HG02759 (cell line): ENCODE measurements around the gene PSMG3.

Experiments
- ATAC-seq: cut with Tn5 transposase; IDR thresholded peaks from one replicate; pipeline ENCODE4 v1.9.1; 2021; ENCODE audit warnings: mild to moderate bottlenecking, moderate library complexity; ENCODE audit not compliant: unreplicated experiment

The PSMG3 gene

DNA sequence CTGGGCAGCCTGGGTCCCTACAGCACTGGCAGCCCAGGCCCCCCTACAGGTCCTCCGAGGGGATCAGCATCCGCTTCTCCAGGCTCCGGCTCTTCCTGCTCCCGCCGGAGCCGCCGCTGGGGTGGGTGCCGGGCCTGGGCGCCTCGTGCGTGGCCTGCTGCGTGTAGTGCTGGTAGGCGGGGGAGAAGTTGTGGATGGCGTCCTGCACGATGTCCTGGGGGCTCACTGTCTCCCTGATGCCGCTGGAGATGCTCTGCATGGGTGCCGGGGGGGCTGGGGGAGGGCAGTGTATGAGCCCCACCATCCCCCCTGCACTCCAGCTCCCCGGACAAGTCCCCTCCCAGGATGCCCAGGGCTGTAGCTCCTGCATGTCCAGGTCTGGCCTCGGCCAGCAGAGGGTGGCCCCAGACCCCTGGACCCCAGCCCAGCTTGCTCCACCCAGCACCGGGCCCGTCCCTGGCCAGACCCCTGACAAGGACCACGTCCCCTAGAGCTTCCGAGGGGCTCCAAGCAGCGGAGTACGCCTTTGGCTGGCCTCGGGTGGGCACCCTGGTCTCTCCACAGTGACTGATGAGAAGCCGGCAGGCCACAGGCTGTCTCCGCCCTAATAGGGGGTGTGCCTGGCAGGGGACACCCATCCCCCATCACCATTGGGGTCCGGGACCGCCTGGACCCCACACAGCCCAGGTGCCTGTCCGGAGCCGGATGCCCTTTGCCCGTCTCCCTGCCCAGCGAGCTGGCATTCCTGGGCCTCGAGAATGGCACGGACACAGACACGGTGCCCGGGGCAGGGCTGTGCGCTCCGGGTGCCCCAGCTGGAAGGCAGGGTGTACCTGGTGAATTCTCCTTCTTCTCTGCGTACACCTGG, 22.7 kb downstream of the PSMG3 start:
- no peak for ATAC-seq

DNA sequence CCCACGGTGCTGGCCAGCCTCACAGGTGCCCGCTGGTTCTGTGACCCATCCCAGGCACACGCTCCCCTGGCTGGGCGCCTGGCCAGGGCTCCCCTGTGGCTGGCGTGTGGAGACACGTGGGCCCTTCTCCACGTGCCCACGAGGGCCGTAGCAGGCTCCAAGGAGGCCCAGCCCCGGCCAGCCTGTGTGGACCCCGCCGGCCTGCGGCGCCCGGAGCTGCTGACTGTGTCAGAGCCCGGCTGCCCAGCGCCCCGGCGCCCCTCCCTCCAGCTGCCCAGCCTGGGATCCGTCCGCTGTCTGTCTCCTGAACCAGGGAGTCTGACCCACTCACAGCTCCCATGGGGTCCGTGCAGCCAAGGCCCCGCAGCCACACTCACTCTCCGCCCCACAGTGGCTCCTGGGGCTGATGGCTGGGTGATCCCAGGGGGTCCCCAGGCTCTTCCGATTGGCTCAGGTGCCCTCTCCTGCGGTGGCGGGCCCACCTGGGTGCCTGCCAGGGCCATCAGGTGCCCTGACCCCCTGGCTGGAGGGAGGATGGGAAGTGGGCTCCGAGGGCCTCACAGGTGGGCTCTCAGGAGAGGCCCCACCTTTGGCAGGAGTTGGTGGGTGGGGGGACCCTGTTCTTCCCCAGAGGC, 23.4 kb downstream of the PSMG3 start:
- no peak for ATAC-seq

DNA sequence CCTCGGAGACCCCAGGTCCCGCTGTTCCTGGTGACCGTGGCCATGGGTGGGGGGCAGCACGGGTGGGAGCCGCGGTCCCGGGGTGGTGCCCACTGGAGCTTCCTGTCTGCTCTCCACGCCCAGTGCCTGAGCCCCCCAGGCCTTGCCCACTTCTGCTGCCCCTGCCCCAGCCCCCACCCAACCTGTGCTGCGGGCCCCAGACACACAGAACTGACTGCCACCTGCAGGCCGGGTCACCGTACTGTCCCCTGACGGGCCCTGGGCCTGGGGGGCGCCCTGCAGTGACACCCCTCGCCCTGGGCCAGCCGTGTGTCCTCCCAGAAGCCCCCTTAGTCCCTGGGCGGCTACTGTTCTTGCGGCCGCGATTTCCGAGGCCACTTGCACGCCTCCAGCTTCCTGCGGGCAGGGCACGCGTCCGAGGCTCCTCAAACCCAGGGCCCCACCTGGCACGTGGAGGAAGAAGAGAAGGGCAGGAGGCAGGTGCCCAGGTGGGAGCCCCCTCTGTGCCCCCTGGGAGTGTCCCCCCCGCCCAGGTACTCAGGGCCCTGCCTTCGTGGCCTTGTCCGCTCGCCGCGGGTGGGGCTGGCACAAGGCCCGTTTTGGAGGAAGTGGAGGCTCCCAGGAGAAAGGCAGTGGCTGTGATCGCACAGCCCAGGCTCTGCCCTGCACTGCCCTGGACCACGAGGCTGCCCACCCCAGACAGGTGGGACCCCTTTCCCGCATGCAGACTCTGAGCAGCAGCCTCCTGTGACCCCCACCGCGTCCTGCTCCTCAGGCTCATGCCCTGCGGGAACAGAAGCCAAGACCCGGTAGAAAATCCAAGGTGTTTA, 24.2 kb downstream of the PSMG3 start:
- no peak for ATAC-seq

DNA sequence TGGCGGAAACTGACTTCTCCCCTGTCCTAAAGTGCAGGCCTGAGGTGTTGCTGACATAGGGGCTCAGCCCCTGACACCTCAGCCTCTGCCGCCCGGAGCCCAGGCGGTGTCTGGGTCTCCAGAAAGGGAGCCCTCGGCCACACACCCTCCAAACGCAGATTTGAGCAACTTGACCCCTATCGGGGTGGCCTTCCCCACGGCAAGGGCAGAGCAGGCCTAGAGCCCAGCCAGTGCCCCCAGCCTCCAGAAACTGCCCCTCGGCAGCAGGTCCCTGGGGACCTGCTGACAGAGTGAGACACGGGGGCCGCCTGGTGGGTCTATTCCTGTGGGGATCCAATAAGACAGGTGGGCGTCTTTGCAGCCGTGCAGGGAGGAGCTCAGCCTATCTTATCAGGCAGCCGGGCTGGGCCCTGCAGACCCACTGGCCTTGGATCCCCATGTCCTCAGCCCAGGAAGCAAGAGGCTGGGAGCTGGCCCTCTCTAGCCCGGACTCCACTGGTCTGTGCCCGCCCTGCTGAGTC, 24.9 kb downstream of the PSMG3 start:
- ATAC-seq = no peak

DNA sequence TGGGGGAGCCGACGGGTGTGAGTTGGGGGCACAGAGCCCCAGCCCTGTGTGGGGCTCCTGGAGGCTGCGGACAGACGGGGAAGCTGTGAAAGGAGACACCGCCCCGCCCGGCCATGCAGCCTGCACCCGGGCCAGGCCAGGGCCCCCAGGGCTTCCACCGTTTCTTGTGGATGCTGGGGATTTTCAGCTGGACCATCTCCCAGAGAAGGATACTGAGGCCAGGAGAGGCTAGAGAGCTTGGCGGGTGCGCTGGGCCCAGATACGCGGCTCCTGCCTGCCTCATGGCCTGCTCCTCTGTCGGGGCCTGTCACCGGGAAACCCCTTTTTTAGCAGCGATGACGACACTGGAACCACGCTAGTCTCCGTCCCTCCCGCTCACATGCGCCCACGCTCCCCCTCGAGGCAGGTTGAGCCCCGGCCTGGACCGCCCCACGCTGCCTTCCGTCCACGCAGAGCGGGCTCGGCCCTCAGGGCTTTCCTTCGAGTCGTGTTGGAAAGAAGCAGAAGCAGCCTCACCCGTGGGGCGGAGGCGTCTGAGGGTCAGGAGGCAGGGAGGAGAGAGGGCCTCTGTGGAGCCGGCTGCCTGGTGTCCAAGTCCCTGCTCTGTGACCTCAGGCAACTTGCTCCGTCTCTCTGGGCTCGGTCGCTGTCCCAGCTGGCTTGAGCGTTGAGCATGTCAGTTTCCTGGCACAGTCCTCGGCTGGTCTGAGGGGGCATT, 25.5 kb downstream of the PSMG3 start:
- ATAC-seq = no peak

DNA sequence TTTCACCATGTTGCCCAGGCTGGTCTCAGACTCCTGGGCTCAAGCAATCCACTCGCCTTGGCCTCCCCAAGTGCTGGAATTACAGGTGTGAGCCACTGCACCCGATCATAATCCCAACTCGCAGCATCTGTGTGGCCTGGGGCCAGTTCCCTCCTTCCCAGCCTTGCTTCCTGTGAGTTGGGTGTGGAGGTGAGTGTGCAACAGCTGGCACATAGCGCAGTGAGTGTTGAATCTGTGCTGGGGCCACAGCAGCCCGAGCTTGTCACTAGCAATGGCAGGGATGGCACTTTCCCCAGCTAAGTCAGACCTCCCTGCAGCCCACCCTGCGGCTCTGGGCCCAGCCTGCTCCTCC, 26.0 kb downstream of the PSMG3 start:
- no peak for ATAC-seq

DNA sequence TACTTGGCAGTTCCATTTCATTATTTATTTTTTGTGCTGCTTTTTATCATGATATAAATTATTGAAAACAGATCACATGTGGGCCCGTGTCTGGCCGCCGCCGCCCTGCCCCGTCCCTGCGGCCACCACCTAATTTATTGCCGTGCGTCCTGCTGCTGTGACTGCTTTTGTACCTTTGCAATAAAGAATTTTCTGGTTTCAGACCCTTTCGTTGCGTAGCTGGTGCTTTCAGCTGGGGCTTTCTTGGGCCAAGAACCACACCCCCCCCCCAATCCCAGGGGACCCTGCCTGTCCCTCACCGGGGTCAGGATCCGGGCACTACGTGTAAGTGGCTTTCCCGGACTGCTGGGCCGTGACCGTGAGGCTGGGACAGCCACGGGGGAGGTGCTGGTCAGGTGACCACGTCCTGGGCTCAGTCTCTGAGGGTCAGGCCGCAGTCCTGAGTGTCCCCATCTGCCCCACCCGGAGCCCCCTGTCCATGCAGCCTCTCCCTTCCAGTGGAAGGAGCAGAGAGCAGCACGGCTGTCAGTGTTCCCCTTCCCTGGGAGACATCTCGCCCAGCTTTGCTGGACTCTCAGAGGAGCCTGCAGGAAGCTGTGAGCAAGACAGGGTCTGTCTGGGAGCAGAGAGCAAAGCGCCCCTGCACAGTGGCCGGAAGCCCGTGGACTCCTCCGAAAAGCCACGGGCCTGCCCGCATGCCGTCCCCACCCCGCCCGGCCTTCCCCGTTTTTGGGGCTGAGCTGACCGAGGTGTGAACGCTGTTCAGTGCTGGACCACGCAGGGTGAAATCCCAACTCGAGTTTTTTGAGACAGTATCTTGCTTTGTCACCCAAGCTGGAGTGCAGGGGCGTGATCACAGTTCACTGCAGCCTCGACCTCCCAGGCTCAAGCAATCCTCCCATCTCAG, 26.7 kb downstream of the PSMG3 start:
- no peak for ATAC-seq

DNA sequence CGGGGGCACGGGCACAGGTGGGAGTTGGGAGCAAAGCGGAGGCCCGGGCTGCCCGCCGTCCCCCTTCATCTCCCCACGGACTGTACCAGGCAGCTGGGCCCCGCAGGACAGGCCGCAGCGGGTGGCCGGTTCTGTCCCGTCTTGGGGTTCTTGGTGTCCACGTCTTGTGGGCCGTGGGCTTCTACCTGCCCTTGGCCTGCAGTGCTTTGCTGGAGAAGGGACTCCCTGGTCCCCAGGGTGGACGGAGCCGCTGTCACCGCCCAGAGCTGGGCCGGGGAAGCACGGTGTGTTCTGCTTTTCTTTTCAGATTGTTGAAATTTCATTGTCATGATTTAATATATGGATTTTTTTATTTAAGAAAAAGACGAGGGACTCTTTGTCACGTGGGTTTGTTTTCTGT, 27.5 kb downstream of the PSMG3 start:
- ATAC-seq = no peak

DNA sequence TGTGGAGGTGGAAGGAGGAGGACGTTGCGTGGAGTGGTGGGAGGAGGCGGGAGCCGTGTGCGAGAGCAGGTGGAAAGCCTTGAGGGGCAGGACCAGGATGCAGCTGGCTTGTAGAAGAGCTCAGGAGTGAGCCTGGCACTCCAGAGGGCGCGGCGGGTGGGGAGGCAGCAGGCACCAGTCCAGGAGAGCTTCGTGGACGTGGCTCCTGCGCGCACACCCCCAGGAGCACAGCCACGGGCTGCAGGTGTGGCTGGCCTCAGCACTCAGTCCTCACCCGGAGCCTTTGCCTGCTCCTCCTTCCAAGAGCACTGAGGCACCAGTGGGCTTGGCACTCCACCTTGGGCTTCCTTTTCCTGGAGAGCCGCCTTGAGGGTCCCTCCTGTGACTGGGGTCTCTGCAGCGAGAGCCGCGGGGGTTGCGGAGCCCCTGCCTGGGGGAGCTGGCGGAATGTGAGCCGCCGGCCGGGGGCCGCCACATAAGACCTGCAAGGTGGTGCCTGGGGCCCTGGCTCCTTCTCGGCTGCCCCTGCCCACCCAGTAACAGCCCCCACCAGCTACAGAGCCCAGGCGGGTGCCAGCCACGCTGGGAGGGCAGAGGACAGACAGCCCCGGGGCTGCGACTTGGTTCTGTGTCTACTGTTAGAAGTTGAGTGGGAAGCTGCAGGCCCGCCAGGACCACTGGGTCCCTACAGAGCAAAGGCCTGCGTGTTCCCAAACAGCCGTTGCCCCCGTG, 28.2 kb downstream of the PSMG3 start:
- no peak for ATAC-seq

DNA sequence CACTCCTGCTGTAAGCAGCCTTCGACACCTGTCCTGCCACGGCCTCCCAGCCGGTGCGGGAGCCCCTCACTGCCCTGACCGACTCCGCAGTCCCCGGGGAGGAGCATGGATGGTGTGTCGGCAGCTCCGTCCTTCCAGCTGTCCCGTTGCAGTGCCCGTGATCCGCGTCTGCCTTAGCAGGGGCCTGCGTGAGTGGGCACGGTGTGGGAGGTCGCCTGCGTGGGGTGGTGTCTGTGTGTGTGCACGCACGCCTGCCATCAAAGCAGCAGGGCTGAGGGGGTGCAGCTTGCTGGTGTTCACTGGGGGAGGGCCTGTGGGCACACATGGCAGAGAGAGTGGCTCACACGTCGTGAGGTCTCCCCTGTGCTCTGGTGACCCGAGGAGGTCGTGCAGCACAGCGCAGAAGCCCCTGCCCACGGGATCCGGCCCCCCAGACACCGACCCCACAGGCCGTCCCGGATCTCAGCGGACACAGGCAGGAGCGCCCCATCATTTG, 29.0 kb downstream of the PSMG3 start:
- no peak for ATAC-seq

DNA sequence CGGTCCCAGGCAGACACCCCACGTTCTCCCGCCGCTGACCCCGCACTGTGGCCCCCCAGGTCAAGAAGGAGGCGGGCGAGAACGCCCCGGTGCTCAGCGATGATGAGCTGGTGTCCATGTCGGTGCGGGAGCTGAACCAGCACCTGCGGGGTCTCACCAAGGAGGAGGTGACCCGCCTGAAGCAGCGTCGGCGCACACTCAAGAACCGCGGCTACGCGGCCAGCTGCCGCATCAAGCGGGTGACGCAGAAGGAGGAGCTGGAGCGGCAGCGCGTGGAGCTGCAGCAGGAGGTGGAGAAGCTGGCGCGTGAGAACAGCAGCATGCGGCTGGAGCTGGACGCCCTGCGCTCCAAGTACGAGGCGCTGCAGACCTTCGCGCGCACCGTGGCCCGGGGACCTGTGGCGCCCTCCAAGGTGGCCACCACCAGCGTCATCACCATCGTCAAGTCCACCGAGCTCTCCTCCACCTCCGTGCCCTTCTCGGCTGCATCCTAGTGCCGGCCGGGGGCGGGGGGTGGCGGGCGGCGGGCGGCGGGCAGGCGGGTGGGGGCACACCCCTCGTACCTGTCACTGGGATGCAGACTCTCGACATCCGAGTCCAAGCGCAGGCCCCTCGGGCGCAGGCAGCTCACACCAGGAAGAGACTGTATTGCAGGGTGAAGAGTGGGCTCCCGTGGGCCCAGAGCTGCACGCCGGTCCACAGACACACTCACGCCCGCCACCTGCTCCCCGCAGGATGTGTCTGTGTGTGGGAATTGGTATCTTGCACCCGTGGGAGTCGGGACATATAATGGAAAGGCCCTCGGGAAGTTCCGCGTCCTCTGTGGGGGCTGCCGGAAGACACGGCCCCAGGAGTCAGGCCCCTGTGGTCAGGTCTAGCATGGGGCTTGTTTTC, 29.7 kb downstream of the PSMG3 start:
- no peak for ATAC-seq

DNA sequence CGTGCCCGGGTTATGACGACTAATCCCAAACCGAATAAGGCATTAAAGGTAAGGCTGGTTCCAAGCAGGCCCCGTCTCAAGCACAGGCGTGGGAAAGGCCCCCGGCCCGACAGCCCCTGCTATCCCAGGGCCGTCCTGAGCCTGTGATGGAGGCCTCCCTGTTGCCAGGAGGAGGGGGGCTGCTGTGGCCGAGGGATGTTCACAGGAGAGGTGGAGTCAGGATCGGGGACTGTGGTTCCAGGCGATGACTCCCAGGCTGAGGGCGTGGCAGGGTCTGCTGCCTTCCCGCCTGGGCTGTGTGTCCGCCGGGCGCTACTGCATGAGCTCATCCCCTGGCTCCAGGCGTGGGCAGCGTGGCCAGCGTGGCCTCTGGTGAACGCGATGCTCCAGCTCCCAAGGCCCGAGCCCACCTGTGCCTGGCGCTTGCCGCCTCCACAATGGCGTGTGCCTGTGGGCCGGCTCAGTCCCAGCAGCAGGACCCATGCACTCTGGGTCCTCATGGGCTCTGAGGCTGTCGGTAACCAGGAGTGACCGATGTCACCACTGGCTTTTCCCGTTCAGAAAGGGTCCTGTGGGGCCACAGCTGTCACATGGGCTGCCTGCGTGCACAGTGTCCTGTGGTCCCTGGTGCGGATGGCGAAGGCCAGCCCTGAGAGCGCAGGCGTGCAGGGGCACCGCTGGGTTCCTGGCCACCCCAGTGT, 30.5 kb downstream of the PSMG3 start:
- no peak for ATAC-seq

DNA sequence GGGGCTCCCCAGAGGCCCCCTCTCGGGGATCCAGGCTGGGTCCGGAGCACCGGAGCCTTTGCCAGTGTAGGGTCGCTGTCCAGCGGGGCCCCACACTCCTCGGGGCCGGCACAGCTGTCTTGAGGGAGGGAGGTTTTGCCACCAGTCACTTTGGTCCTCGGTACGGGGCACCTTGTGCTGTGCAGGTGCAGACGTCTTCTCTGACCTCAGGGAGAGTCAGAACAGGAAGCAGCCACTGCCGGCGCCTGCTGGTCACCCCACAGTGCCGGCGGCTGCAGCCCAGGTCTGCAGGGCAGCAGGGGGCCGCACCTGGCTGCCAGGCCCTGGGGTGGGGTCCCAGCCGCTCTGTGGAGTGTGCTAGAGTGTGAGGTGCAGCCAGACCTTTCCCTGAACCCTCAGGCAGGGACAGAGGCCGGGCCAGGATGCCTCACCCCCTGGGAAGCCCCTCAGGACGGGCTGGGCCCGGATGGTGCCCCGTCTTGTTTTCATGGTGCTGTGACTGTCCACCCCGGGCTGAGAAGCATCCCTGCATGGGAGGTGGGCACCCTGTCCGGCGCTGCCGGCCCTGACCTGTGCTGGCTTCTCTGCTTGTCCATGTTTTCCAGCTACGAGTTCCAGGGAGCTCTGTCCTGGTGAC, 31.2 kb downstream of the PSMG3 start:
- no peak for ATAC-seq

DNA sequence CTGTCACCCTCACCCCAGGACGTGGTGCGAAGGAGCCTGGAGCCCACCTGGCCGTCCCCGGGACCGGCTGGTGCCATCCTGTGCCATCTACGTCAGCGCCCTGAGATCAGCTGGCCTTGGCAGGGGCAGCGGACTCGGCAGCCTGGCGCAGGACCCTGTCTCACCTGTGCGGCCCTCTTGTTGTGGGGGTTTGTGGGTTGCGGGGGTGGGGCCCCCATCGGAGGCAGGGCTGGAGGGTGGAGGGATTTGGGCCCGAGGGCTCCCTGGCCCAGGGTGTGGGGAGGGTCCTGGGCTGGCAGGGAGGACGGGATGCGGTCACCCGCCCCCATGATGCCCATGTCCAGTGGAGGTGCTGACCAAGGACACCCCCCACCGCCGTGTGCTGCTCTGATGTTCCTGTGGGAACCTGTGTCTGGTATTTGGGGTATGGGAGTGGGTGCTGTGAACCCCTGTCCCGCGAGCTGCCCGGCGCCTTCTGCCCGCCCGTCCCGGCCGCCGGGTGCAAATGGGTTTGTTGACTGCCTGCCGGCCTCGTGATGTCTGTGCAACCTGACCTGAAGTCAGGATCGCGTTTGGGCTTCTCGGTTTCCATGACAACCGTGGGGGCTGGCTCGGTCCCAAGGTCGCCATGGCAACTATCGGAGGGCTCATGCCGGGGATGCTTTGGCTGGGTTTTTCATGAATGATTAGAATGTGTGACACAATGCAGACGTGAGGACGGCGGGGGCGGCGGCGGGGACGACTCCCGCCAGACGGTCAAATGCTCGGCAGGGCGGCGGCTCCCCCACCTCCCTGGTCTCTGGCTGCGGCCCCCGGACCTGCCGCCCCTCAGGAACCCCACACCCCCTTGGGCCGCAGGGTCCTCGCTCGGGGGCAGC, 32.1 kb downstream of the PSMG3 start:
- no peak for ATAC-seq

DNA sequence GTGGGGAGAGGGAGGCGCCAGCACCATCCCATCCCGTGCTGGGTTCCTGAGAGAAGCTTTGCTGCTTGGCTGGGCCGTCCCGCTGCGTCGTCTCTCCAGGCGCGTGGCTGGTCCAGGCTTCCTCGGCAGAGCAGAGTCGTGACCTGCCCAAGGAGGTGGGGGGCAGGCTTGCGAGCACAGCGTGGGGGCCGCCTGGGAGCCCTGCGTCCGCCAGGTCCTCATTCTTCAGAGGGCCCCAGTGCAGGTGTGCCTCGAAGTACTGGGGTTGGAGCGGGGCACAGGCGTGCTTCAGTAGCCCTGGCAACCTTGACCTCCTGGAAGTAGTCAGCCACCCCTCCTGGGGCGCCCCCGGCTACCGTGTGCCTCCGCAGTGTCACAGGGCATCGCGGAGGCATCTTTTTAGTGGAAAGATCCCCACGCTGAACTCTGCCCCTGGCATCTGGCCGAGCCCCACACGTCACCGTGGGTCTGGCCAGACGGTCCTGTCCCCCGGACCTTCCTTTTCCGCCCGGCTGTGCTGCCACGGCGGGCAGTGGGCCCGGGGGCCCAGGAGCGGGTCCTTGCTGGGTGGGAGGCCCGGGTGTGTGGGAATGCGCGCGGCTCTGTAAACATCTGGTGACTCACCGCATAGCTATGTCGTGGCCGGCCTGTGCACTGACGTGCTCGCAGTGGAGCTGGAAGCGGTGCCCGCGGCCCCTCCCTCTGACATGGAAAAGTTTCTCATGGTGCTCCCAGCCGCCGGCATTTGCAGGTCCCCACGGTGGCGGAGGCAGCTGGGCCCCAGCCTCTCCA, 32.9 kb downstream of the PSMG3 start:
- no peak for ATAC-seq
